ENCODE data around the gene TPGS1. TPM values are rescaled to one million over a fixed set of nuclear protein-coding genes. Genes with fewer than 3 reads are reported as not detected.

TPGS1 gene
- total and polyA plus RNA-seq, 12 donors, result 7.1 to 22.2 (median 10.2) TPM

DNA sequence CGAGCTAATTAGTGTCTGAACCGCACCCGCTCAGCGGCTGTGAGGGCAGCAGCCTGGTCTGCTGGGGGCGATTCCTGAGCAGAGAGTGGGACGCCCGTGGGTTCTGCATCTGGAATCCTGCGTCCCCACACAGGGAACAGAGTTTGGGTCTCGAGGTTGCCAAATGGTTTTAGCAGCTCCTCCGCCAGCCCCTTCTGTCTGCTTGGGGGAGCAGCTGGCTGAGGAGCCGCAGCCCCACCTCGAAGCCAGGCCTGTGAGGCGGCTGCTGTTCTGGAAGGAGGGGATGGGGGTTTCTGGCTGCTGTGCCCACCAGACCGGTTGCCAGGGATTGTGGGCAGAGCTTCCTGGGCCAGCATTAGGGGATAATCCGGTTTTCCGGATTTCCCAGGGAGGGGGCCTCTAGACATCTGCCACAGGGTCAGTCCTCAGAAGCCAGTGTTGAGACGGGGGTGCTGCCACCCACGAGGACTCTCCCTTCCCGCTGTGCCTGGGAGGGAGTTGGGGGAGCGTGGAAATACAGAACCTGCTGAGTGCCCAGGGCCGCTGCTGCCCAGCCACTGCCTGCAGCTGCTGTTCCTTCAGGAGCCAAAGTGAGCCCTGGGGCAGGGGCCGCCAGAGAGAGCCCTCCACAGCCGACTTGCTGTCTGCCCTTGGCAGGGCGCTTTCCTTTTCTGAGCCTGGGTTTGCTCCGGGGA is 26.2 kb downstream of the TPGS1 start:
- H3K4me1 ChIP-seq, result peaks cover 16 to 48% (median 38%) of the 10 kb centered on the region in 9 donors
- TF ChIP-seq, protein P1, sequence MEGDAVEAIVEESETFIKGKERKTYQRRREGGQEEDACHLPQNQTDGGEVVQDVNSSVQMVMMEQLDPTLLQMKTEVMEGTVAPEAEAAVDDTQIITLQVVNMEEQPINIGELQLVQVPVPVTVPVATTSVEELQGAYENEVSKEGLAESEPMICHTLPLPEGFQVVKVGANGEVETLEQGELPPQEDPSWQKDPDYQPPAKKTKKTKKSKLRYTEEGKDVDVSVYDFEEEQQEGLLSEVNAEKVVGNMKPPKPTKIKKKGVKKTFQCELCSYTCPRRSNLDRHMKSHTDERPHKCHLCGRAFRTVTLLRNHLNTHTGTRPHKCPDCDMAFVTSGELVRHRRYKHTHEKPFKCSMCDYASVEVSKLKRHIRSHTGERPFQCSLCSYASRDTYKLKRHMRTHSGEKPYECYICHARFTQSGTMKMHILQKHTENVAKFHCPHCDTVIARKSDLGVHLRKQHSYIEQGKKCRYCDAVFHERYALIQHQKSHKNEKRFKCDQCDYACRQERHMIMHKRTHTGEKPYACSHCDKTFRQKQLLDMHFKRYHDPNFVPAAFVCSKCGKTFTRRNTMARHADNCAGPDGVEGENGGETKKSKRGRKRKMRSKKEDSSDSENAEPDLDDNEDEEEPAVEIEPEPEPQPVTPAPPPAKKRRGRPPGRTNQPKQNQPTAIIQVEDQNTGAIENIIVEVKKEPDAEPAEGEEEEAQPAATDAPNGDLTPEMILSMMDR (IDR thresholded peaks at IDR 0.05), result no peak
- intact Hi-C loops (cut with DNase I), result loop anchor here in 4 of 10 donors (2.0 to 10.0 kb wide), 4 partner anchors 39 to 101 kb away; partner anchors contain the start of genes BSG (in 3 of the 4), POLRMT (in 2 of the 4) and FGF22 (in 1 of the 4)
- DNase-seq (no peak), ATAC-seq (no peak)
- peak overlapping the region; percentile 83 to 100 (median 98) for H3K4me3 ChIP-seq
- WGBS, 2 donors, result 26 to 31% methylated on average over 25 of the region's 25 CpGs
- H3K27me3 ChIP-seq, result no peaks in the 10 kb centered on the region
- peak overlapping the region; percentile 94 to 100 (median 98) for H3K27ac ChIP-seq
- peaks cover 0 to 35% (median 29%) of the 10 kb centered on the region in 9 donors for H3K36me3 ChIP-seq
- H3K9me3 ChIP-seq, result no peaks in the 10 kb centered on the region

DNA sequence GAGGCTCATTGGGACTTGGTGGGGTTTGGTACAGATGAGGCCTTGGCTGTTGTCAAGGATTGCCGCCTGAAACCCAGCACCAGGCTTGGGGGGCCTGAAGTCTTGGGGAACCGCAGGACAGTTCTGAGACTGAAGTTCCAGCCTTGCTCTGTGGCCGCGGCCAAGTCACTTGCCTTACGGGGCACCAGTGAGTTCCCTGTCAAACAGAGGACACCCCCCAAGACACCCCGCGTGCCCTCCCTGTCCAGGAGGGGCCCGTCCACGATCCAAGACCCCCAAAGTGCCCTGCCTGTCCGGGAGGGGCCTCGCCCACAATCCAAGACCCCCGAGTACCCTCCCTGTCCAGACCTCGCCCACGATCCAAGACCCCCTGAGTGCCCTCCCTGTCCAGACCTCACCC is 26.8 kb downstream of the TPGS1 start:
- Histone ChIP-seq H3K4me3 (peak overlapping the region in 9 of 10 donors; percentile 83 to 100 (median 99)), H3K27me3 (no peaks in the 10 kb centered on the region), H3K4me1 (peaks cover 16 to 54% (median 39%) of the 10 kb centered on the region in 9 donors), H3K9me3 (no peaks in the 10 kb centered on the region), H3K27ac (peak overlapping the region in 9 of 10 donors; percentile 94 to 100 (median 98)), H3K36me3 (peaks cover 0 to 41% (median 34%) of the 10 kb centered on the region in 9 donors)
- WGBS, 2 donors, result 79 to 81% methylated on average over 14 of the region's 14 CpGs
- no peak for ATAC-seq
- intact Hi-C loops (cut with DNase I), result loop anchor here in 3 of 10 donors (5.0 to 10.0 kb wide), 3 partner anchors 38 to 101 kb away; partner anchors contain the start of genes POLRMT (in 2 of the 3), BSG (in 1 of the 3) and FGF22 (in 1 of the 3)
- TF ChIP-seq, protein P1 (IDR thresholded peaks at IDR 0.05), result no peak
- DNase-seq, result no peak

DNA sequence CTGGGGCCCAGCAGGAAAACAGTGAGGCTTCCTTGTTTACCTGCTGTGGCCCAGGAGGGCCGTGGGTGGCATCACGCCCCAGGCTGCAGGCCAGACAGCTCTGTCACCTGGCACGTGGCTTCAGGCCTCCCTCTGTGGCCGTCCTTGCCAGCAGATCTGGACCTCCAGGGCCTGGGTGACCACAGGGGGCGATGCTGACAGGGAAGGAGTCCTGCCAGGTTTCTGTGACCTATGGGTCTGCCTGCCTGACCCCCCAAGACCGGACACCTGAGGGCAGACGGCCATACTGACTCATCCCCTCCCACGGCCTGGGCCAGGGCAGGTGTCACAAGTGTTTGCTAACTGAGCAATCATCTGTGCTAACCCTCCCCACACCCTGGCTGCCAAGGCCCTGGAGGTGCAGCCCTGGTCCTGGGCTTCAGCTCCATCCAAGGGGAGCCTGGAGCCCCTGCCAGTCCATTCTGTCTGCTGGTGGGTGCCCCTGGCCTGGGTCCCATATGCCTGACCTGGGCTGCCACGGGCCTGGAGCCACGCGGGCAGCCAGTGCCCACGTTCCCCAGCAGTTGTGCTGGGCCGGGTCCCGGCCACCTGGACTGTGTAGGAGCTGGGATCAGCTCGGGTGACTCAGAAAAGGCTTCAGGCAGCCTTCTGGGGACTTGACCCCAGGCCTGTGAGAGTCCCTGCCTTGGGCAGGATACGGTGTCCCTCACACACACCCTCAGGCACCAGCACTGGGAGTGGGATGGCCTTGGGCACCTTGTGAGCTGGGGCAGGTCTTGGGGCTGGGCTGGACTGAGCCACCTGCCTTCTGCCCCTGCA is 27.9 kb downstream of the TPGS1 start:
- H3K27ac ChIP-seq, result peak overlapping the region in 5 of 10 donors; percentile 15 to 40 (median 34)
- H3K27me3 ChIP-seq, result no peaks in the 10 kb centered on the region
- H3K9me3 ChIP-seq, result no peaks in the 10 kb centered on the region
- H3K36me3 ChIP-seq, result peaks cover 0 to 48% (median 41%) of the 10 kb centered on the region in 9 donors
- 66 to 71% methylated on average over 16 of the region's 16 CpGs for WGBS, 2 donors
- no peak overlapping the region for H3K4me3 ChIP-seq
- TF ChIP-seq, protein P1 (IDR thresholded peaks at IDR 0.05), result peak in 2 of 9 donors; percentile 22 to 31
- intact Hi-C loops (cut with DNase I), result loop anchor here in 1 of 10 donors (10.0 kb wide), 1 partner anchor 100 kb away; the partner anchor contains the start of genes FGF22 and POLRMT
- no peak for DNase-seq
- peaks cover 16 to 56% (median 39%) of the 10 kb centered on the region in 9 donors for H3K4me1 ChIP-seq
- no peak for ATAC-seq

Measured in heart right ventricle (tissue), 16 donors.